Measurements from ENCODE around the gene SYS1.

- TF ChIP-seq CTCF (IDR thresholded peaks at IDR 0.05) = no peak
- no peak for TF ChIP-seq POLR2A (IDR thresholded peaks at IDR 0.05)
Observed at GRCh38 chr20:45377269-45377668, 14.3 kb downstream of the SYS1 start.

Measured in heart left ventricle (tissue), 13 donors.